Measurements from ENCODE around the gene SUPT3H.
"Not testable (repeated sequence)": the region's sequence is repeated elsewhere in the genome, so short reads cannot be mapped to it uniquely, and the experiment has no call there.

Gene SUPT3H

GRCh38 chr6:44949596-44950201 lies 428.0 kb downstream of the SUPT3H start:
- no peak for DNase-seq

GRCh38 chr6:44943541-44943940 lies 434.2 kb downstream of the SUPT3H start:
- DNase-seq: no peak

- DNase-seq: no peak
These were observed 434.9 kb downstream of the SUPT3H start for GRCh38 chr6:44942798-44943197.

GRCh38 chr6:44942201-44942600 lies 435.5 kb downstream of the SUPT3H start:
- no peak for DNase-seq

GRCh38 chr6:44940367-44940766 lies 437.4 kb downstream of the SUPT3H start:
- no peak for DNase-seq

- no peak for DNase-seq
These were observed 441.9 kb downstream of the SUPT3H start for GRCh38 chr6:44935693-44936300.

- DNase-seq: no peak
These were observed 444.6 kb downstream of the SUPT3H start for GRCh38 chr6:44933108-44933507.

DNA sequence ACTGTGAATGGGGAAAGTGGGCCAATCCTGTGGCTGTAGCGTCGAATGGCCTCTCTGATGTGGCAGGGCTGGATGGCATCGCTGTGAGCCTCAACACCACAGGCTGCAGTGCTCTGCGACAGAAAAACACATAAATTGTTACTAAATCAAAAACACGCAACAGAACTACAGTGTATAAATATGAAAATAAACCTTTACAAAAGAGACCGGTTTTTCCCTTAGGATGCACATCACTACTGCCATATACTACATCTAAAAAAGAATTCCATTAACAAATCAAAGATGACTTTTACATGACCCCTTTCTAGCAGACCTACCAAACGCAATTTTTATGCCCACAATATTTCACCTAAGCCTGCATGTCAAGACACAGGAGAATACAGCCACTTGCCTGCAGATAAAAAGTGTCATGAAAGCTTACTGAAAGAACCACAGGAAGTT lies 445.1 kb downstream of the SUPT3H start:
- DNase-seq: no peak

GRCh38 chr6:44931385-44931784 lies 446.3 kb downstream of the SUPT3H start:
- DNase-seq: no peak

DNA sequence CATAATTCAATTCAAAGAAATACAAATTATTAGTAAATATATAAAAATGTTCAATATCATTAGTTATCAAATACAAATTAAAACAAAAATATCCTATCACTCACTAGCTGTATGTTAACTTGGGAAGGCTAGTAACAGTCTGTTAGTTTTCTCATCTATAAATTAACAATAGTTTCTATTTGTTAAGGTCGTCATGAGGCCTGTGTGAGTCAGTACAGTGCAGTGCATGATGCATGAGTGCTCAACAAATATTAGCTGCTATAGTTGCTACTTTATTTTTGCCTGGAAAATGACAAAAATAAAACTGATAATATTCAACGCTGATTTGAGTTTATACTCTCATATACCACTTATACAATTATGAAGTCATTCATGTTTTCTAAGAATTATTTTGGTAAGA lies 451.2 kb downstream of the SUPT3H start:
- no peak for DNase-seq

DNA sequence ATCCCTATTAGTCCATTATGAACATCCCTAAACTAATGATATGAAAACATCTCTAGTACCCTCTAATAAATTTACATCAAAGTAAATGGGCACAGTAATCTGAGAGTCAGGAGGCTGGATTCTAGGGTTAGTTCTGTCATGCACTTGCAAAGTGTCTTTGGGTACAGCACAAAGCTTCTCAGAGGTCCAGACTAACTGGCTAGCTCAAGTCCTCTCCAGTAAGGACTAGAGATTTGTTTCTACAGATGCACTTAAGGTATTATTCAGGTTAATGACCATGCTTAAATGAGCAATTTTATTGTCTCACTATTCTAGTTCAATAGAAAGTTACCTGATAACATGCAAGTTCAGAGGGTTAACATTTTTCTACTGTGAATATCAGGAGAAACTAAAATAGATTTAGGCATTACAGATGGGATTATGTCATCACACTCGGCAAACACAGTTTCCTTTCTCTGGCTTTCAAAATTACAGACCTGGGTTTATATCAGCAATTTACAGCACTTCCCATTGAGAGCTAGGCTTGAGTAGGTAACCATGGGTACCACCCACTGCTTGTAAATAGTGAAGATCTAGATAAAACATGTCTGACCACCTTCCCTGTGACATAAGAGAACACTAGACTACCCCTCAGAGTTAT lies 452.5 kb downstream of the SUPT3H start:
- DNase-seq: no peak

DNA sequence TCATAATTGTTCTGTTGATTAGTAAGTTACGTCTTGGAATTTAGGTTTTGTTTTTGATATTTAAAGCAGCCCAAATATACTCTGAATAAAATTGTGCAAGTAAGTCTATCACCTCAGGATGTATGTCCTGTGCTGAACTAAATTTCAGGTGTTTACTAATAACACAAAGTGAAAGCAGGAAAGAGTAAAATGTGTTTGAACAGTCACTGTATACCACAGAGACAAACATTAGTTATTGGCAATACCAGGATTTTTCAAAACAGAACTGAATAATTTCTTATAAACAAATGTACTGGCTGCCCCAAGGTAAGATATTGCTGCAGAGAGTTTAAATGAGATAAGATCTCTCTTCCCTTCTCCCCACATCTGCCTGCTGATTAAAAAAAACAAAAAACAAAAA lies 454.3 kb downstream of the SUPT3H start:
- DNase-seq: no peak

GRCh38 chr6:44921798-44922197 lies 455.9 kb downstream of the SUPT3H start:
- no peak for DNase-seq

DNA sequence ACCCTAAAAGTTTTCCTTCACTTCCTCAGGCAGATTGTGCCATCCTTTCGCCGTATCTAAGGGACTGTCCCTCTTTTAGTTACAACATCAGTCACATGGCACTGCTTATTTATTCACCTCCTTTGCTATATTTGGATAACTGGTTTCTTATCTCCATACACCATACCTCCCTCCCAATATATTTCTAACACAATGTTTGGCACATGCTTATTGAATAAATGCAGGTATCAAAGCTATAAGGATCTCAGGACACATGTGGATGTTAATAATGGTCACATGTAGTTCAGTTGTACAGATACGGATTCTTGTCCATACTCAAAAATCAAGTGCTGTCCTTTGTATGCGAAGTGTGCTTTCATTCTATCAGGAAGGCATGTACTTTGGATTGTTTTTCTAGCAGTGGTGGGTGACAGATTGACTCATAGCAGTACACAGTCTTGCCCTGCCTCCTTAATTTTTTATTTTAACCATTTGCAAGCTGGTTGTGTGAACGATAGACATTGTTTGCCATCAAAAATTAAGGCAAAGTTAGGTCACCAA lies 456.7 kb downstream of the SUPT3H start:
- DNase-seq: no peak

GRCh38 chr6:44918671-44919296 lies 458.9 kb downstream of the SUPT3H start:
- DNase-seq: no peak

- DNase-seq: no peak
These were observed 460.3 kb downstream of the SUPT3H start for GRCh38 chr6:44917430-44917829.

- DNase-seq: no peak
These were observed 462.6 kb downstream of the SUPT3H start for GRCh38 chr6:44915111-44915510.

DNA sequence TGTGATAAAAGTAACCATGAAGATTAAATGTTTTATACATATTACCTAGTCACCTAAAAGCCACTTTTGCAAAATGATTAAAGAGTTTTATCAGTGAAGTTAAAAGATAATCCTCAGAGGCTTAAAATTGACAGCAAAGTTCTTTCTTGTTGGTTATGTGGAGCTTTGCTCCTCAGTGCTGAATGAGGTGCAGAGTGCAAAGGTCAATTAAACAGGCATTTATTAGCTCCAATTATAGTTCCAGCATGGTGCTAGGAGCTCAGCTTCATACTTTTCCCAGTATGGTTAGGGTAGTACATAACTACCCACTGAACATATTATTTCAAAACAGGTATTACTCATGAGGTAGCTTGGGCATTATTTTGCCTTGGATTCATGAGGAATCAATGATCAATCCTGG lies 463.6 kb downstream of the SUPT3H start:
- DNase-seq: no peak

GRCh38 chr6:44906761-44907160 lies 471.0 kb downstream of the SUPT3H start:
- no peak for DNase-seq

DNA sequence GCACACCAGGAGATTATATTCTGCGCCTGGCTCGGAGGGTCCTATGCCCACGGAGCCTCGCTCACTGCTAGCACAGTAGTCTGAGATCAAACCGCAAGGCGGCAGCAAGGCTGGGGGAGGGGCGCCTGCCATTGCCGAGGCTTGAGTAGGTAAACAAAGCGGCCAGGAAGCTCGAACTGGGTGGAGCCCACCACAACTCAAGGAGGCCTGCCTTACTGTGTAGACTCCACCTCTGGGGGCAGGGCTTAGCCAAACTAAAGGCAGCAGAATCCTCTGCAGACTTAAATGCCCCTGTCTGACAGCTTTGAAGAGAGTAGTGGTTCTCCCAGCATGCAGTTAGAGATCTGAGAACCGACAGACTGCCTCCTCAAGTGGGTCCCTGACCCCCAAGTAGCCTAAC lies 477.4 kb downstream of the SUPT3H start:
- DNase-seq: not testable (repeated sequence)

DNA sequence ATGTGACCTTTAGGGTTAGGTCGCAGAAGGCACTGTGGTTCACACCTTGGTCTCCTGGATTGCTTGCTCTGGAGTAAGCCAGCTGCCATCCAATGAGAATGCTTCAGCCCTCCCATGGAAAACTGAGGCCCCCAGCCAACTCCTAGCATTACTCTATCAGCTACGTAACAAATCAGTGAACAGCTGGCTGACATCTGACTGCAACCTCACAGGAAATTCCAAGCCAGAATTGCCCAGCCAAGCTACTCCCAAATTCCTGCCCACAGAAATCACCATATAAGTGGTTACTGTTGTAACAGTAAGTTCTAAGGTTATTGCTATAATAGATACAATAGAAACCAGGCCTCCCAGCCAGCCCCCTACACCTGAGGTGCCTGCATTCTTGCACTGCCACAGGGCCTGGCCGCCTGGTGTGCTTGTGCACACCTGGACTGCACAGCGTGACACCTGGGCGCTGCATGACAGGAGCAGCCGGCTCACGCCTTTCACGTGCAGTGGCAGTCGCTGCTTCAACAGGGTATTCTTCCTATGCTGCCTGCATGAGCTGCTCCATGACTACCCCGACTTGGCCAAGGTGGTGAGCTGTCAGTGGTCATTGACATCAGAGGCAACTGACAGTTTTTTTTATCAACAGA lies 479.3 kb downstream of the SUPT3H start:
- no peak for DNase-seq

DNA sequence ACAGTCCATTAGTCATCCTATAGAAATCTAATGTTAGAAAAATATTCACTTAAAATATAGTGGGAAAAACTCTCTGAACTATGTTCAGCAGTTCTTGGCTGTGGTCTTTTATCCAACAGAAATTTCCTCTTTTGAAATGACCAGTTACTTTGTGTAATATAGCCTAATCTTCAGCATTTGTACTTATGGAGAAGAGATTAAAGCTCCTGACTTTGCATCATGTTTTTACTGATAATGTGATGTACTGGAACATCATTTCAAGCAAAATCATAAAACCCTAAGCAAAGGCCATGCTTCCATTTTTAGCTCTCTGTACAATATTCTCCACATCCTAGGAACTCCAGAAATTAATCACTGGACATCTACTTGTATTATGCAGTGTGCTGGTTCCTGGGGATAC lies 480.4 kb downstream of the SUPT3H start:
- DNase-seq: no peak

GRCh38 chr6:44896701-44897100 lies 481.0 kb downstream of the SUPT3H start:
- no peak for DNase-seq

All from right kidney (tissue), 1 donor.